ENCODE measurements around the gene EP400. TPM values are rescaled to one million over a fixed set of nuclear protein-coding genes. Genes with fewer than 3 reads are reported as not detected.

Gene EP400
- total RNA-seq, 2 experiments from 2014 or later, result 45.6 to 46.1 TPM

GRCh38 chr12:132069336-132069985 is 119.7 kb downstream of the EP400 start:
- Mint-ChIP-seq H3K36me3 (ENCODE audit: low read depth) (peaks cover 35% of the 10 kb centered on the region), H3K27ac (no peak overlapping the region), H3K4me3 (no peak overlapping the region), H3K4me1 (ENCODE audit: low read depth) (peaks cover 20% of the 10 kb centered on the region), H3K27me3 (no peaks in the 10 kb centered on the region), H3K9me3 (no peaks in the 10 kb centered on the region)
- CTCF ChIA-PET, result no interaction called here
- TF ChIP-seq, protein P1, sequence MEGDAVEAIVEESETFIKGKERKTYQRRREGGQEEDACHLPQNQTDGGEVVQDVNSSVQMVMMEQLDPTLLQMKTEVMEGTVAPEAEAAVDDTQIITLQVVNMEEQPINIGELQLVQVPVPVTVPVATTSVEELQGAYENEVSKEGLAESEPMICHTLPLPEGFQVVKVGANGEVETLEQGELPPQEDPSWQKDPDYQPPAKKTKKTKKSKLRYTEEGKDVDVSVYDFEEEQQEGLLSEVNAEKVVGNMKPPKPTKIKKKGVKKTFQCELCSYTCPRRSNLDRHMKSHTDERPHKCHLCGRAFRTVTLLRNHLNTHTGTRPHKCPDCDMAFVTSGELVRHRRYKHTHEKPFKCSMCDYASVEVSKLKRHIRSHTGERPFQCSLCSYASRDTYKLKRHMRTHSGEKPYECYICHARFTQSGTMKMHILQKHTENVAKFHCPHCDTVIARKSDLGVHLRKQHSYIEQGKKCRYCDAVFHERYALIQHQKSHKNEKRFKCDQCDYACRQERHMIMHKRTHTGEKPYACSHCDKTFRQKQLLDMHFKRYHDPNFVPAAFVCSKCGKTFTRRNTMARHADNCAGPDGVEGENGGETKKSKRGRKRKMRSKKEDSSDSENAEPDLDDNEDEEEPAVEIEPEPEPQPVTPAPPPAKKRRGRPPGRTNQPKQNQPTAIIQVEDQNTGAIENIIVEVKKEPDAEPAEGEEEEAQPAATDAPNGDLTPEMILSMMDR (IDR thresholded peaks at IDR 0.05), result no peak
- POLR2A ChIA-PET, result no interaction called here
- DNase-seq (no peak), ATAC-seq (no peak)
- intact Hi-C loops (cut with micrococcal nuclease), result no loop called here

GRCh38 chr12:132070298-132070697 is 120.6 kb downstream of the EP400 start:
- no peak overlapping the region for H3K27ac Mint-ChIP-seq
- peaks cover 20% of the 10 kb centered on the region for H3K4me1 Mint-ChIP-seq (ENCODE audit: low read depth)
- DNase-seq, result no peak
- ChIA-PET POLR2A (no interaction called here), CTCF (no interaction called here)
- H3K9me3 Mint-ChIP-seq, result no peaks in the 10 kb centered on the region
- H3K27me3 Mint-ChIP-seq, result no peaks in the 10 kb centered on the region
- intact Hi-C loops (cut with micrococcal nuclease), result no loop called here
- TF ChIP-seq, protein P1 (IDR thresholded peaks at IDR 0.05), result no peak
- ATAC-seq, result no peak
- no peak overlapping the region for H3K4me3 Mint-ChIP-seq
- peaks cover 34% of the 10 kb centered on the region for H3K36me3 Mint-ChIP-seq (ENCODE audit: low read depth)

- Mint-ChIP-seq H3K36me3 (ENCODE audit: low read depth) (peaks cover 38% of the 10 kb centered on the region), H3K27me3 (no peaks in the 10 kb centered on the region), H3K27ac (peak overlapping the region; percentile 17), H3K9me3 (no peaks in the 10 kb centered on the region), H3K4me1 (ENCODE audit: low read depth) (peaks cover 11% of the 10 kb centered on the region), H3K4me3 (no peak overlapping the region)
- CTCF ChIA-PET, result no interaction called here
- POLR2A ChIA-PET, result no interaction called here
- DNase-seq, result no peak
- TF ChIP-seq, protein P1 (IDR thresholded peaks at IDR 0.05), result no peak
- intact Hi-C loops (cut with micrococcal nuclease), result no loop called here
- no peak for ATAC-seq
Measured at GRCh38 chr12:132071040-132071810, 121.5 kb downstream of the EP400 start.

DNA sequence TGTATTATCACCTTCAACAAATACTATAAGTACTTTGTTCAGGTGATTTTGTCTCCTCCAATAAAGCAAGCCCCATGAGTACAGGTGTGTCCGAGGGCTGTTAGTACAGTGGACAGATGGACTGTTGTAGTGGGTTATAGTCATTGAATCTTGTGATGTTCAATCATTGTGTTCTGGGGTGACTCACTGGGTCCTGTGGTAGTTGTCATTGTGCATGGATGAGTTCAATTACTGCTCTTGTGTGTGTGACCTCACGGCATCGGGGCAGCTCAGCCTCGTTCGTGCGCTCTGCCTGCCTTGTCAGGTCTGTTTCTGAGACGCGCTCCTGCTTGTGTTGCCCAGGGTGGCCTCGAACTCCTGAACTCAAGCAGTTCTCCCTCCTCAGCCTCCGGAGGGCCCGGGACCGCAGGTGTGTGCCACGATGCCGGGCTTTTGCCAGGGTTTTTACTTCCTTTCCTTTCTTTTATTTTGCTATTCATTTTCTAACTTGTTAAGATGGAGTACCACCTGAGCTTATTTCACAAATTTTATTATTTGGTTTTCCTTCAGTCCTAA is 122.2 kb downstream of the EP400 start:
- ChIA-PET POLR2A (no interaction called here), CTCF (no interaction called here)
- Mint-ChIP-seq H3K36me3 (ENCODE audit: low read depth) (peaks cover 36% of the 10 kb centered on the region), H3K27ac (no peak overlapping the region), H3K4me3 (no peak overlapping the region), H3K9me3 (no peaks in the 10 kb centered on the region), H3K4me1 (ENCODE audit: low read depth) (peaks cover 5% of the 10 kb centered on the region), H3K27me3 (no peaks in the 10 kb centered on the region)
- DNase-seq (no peak), ATAC-seq (no peak)
- intact Hi-C loops (cut with micrococcal nuclease), result no loop called here
- TF ChIP-seq, protein P1 (IDR thresholded peaks at IDR 0.05), result no peak

- Mint-ChIP-seq H3K27ac (no peak overlapping the region), H3K4me1 (ENCODE audit: low read depth) (no peaks in the 10 kb centered on the region), H3K36me3 (ENCODE audit: low read depth) (peaks cover 36% of the 10 kb centered on the region), H3K4me3 (no peak overlapping the region), H3K27me3 (no peaks in the 10 kb centered on the region), H3K9me3 (no peaks in the 10 kb centered on the region)
- ChIA-PET POLR2A (no interaction called here), CTCF (no interaction called here)
- intact Hi-C loops (cut with micrococcal nuclease), result no loop called here
- TF ChIP-seq, protein P1 (IDR thresholded peaks at IDR 0.05), result no peak
- DNase-seq (no peak), ATAC-seq (no peak)
Measured at GRCh38 chr12:132074216-132074615, 124.5 kb downstream of the EP400 start.
